ENCODE measurements around the gene CBX7. TPM values are rescaled to one million over a fixed set of nuclear protein-coding genes. Genes with fewer than 3 reads are reported as not detected.

CBX7 gene
- total RNA-seq, 1 experiment from 2014 or later = 3.7 TPM

- Histone ChIP-seq H3K79me1 (ENCODE audit: insufficient read depth, low read depth, low read length, poor library complexity, severe bottlenecking) (no peaks in the 10 kb centered on the region), H3K4me1 (ENCODE audit: insufficient read depth, low read length) (0 out of 2 replicates have a peak, but pooled peaks cover 2% of the 10 kb centered on the region), H3K79me2 (ENCODE audit: insufficient read depth, low read length) (no peaks in the 10 kb centered on the region), H3K18ac (ENCODE audit: insufficient read length, low read depth, low read length) (no peak overlapping the region), H3K9me3 (ENCODE audit: control insufficient read depth, low read depth, low read length) (no peaks in the 10 kb centered on the region), H2BK5ac (ENCODE audit: insufficient read length, low read length) (no peak overlapping the region), H3K23ac (ENCODE audit: insufficient read length, low read depth, low read length) (no peak overlapping the region), H3K9ac (ENCODE audit: extremely low read depth, insufficient read length, low read length) (no peak overlapping the region), H4K5ac (ENCODE audit: insufficient read length, low read depth, low read length) (no peak overlapping the region), H4K20me1 (ENCODE audit: control insufficient read depth, insufficient read depth, insufficient read length) (no peaks in the 10 kb centered on the region), H3K27ac (ENCODE audit: insufficient read length, low read depth, low read length) (no peak overlapping the region), H3K27me3 (ENCODE audit: insufficient read depth, low read length) (peaks cover 2% of the 10 kb centered on the region; the same call in 1 of the 2 replicates), H3K14ac (ENCODE audit: insufficient read depth, low read length) (no peak overlapping the region), H3T11ph (ENCODE audit: low read length) (no peak overlapping the region), H4K91ac (ENCODE audit: insufficient read length, low read depth, low read length) (no peak overlapping the region), H2BK120ac (ENCODE audit: low read depth, low read length, poor library complexity, severe bottlenecking) (peak overlapping the region; percentile 91), H2BK20ac (ENCODE audit: low read depth, low read length, poor library complexity, severe bottlenecking) (no peak overlapping the region), H3K23me2 (ENCODE audit: insufficient read length, low read depth, low read length, poor library complexity, severe bottlenecking) (no peaks in the 10 kb centered on the region), H3K56ac (ENCODE audit: insufficient read length, low read depth, low read length) (no peak overlapping the region), H4K8ac (replicated peaks; ENCODE audit: insufficient read length, low read depth, low read length) (no peak overlapping the region), H2AK5ac (ENCODE audit: insufficient read length, low read length) (no peak overlapping the region), H2BK15ac (ENCODE audit: low read depth, low read length) (no peak overlapping the region), H3K4ac (ENCODE audit: low read depth, low read length) (no peak overlapping the region), H2BK12ac (ENCODE audit: insufficient read length, low read depth, low read length) (no peak overlapping the region), H2AFZ (ENCODE audit: low read length) (no peak overlapping the region), H3K4me2 (ENCODE audit: insufficient read depth, insufficient read length, low read length) (no peak overlapping the region)
- H3K27ac Mint-ChIP-seq = no peak overlapping the region
- peak; percentile 73 for TF ChIP-seq CTCF (conservative IDR thresholded peaks at IDR 0.05)
- H3K36me3 Mint-ChIP-seq (ENCODE audit: insufficient read depth in 1 of 3, low read depth in 3 of 3) = no peaks in the 10 kb centered on the region
- DNase-seq = peak; percentile 62
- H3K4me1 Mint-ChIP-seq = peaks cover 36 to 43% of the 10 kb centered on the region in 2 experiments
- WGBS (ENCODE audit: extremely low coverage, insufficient read length, low lambda C conversion rate) = no CpG with 5 or more reads among the region's 14 CpGs
- peaks cover 0 to 5% of the 10 kb centered on the region in 2 experiments; a peak in 1 of 5 replicates for H3K9me3 Mint-ChIP-seq
- no peak overlapping the region; a peak in 1 of 5 replicates for H3K4me3 Mint-ChIP-seq
- H3K27me3 Mint-ChIP-seq (ENCODE audit: low read depth) = peaks cover 15% of the 10 kb centered on the region
Observed at GRCh38 chr22:39117585-39118191, 34.8 kb downstream of the CBX7 start.

All from H9 (cell line).